Ishikawa (cell line): ENCODE data around the gene TLE1.

Experiments
- CEBPB ChIP-seq: IDR thresholded peaks from 2 replicates; pipeline ENCODE4 v1.6.1; 2012
- CREB1 ChIP-seq: IDR thresholded peaks from 2 replicates; pipeline ENCODE4 v1.6.1; 2012; ENCODE audit warnings: low read depth
- EGR1 ChIP-seq: IDR thresholded peaks from 2 replicates; pipeline ENCODE4 v1.6.1; 2012
- EP300 ChIP-seq: IDR thresholded peaks from 2 replicates; pipeline ENCODE4 v1.6.1; 2012; ENCODE audit warnings: borderline replicate concordance
- FOXM1 ChIP-seq: IDR thresholded peaks from 2 replicates; pipeline ENCODE4 v1.6.1; 2012; ENCODE audit warnings: low read depth, borderline replicate concordance
- NFIC ChIP-seq: IDR thresholded peaks from 2 replicates; pipeline ENCODE4 v1.6.1; 2012
- RAD21 ChIP-seq: IDR thresholded peaks from 2 replicates; pipeline ENCODE4 v1.6.1; 2012; ENCODE audit warnings: low read depth
- TAF1 ChIP-seq: IDR thresholded peaks from 2 replicates; pipeline ENCODE4 v1.6.1; 2012; ENCODE audit warnings: low read depth, mild to moderate bottlenecking
- TCF12 ChIP-seq: IDR thresholded peaks from 2 replicates; pipeline ENCODE4 v1.6.1; 2012; ENCODE audit warnings: low read depth
- TEAD4 ChIP-seq: IDR thresholded peaks from 2 replicates; pipeline ENCODE4 v1.6.1; 2012
- YY1 ChIP-seq: IDR thresholded peaks from 2 replicates; pipeline ENCODE4 v1.6.1; 2012; ENCODE audit warnings: low read depth
- ZBTB7A ChIP-seq: IDR thresholded peaks from 2 replicates; pipeline ENCODE4 v1.6.1; 2012; ENCODE audit warnings: low read depth
- TF ChIP-seq, protein P1 (sequence below): IDR thresholded peaks from 2 replicates; pipeline ENCODE4 v1.6.1; 2012; ENCODE audit warnings: low read depth, mild to moderate bottlenecking
- TF ChIP-seq, protein P2 (sequence below): IDR thresholded peaks from 2 replicates; pipeline ENCODE4 v1.6.1; 2012
- TF ChIP-seq, protein P3 (sequence below): IDR thresholded peaks from 2 replicates; pipeline ENCODE4 v1.6.1; 2012

Gene TLE1

DNA sequence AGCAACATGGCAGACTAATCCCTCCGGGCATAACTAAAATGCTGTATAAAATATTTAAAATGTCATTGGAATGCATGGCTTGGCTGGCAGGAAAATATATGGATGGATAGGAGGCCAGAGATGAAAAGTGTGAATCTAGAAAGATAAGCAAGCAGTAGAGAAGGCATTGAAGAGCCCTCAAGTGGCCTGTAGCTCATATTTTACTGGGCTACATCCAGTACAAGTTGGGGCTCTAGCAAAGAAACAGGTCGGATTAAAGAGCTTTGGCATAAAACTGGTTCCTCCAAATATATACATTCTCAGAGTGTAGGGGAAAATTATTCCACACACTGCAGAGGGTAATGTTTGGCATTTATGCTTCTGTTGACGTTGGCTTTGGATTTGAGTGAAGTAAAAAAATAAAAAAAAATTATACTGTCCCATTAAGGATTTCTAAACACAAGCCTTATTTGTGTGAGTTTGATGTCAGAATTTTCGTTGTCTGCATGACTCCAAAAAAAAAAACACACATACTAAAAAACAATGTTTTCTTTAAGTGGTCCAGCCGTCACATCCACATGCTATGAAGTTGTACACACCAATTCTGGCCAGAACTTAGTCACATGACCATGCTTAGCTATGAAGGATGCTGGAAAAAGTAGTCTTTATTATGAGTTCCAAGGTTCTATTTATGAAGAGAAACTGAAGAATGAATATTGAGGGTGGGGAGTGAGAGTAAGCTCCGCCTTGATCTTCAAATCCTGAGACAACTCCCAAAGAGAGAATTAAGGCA is 147.0 kb downstream of the TLE1 start:
- no peak for TF ChIP-seq CREB1
- TF ChIP-seq, protein P1, sequence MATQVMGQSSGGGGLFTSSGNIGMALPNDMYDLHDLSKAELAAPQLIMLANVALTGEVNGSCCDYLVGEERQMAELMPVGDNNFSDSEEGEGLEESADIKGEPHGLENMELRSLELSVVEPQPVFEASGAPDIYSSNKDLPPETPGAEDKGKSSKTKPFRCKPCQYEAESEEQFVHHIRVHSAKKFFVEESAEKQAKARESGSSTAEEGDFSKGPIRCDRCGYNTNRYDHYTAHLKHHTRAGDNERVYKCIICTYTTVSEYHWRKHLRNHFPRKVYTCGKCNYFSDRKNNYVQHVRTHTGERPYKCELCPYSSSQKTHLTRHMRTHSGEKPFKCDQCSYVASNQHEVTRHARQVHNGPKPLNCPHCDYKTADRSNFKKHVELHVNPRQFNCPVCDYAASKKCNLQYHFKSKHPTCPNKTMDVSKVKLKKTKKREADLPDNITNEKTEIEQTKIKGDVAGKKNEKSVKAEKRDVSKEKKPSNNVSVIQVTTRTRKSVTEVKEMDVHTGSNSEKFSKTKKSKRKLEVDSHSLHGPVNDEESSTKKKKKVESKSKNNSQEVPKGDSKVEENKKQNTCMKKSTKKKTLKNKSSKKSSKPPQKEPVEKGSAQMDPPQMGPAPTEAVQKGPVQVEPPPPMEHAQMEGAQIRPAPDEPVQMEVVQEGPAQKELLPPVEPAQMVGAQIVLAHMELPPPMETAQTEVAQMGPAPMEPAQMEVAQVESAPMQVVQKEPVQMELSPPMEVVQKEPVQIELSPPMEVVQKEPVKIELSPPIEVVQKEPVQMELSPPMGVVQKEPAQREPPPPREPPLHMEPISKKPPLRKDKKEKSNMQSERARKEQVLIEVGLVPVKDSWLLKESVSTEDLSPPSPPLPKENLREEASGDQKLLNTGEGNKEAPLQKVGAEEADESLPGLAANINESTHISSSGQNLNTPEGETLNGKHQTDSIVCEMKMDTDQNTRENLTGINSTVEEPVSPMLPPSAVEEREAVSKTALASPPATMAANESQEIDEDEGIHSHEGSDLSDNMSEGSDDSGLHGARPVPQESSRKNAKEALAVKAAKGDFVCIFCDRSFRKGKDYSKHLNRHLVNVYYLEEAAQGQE = no peak
- no peak for TF ChIP-seq EGR1

DNA sequence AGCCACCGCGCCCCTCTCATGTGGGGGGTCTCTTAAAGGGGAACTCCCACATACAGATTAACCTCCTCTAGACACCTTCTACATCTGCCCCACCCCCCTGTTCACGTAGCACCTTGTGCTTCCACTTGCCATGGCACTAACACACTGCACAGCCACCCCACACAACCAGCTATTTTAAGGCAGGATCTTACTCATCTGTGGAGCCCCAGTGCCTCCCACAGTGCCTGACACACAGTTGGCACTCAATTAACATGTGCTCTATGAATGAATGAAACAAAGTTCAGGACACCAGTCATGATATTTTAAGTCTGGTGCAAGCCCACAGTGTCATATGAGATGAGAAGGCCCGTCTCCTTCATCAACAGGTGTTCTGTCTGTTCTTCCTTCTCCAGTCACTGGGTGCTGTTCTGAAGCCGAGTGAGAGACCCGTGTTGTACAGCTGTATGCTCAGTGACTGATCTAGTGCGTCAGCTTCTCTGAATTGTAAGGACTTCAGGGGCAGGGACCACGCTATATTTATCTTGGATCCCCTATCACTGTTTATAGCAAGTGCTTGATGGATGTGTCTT is 149.1 kb downstream of the TLE1 start:
- TF ChIP-seq TCF12 (no peak), RAD21 (no peak), CEBPB (no peak), CREB1 (no peak)
- TF ChIP-seq, protein P2, sequence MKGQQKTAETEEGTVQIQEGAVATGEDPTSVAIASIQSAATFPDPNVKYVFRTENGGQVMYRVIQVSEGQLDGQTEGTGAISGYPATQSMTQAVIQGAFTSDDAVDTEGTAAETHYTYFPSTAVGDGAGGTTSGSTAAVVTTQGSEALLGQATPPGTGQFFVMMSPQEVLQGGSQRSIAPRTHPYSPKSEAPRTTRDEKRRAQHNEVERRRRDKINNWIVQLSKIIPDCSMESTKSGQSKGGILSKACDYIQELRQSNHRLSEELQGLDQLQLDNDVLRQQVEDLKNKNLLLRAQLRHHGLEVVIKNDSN = no peak
- TF ChIP-seq, protein P3, sequence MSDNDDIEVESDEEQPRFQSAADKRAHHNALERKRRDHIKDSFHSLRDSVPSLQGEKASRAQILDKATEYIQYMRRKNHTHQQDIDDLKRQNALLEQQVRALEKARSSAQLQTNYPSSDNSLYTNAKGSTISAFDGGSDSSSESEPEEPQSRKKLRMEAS = no peak

DNA sequence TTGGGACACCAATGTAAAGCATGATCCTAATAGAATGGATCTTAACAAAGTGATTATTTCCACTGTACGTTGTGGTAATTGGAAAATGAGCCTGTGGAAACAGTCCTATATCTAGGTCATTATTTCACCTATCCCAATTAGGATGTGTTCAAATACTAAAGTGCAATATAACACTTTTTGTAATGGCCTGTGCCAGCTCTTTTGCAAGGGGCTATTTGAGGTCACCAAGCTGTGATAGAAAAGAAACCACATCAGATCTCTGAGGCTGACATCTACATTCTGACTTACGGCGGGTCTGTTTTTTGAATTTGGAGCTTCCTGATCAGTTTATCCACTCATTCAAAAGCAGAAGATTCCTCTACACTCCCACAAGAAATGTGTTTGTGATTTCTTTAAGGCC is 150.0 kb downstream of the TLE1 start:
- TF ChIP-seq, protein P3 = no peak
- TF ChIP-seq EGR1 (no peak), NFIC (no peak), EP300 (no peak), TEAD4 (no peak), RAD21 (no peak), CEBPB (no peak), YY1 (no peak), ZBTB7A (no peak), TAF1 (no peak), CREB1 (no peak), TCF12 (no peak), FOXM1 (no peak)
- TF ChIP-seq, protein P1 = no peak
- TF ChIP-seq, protein P2 = no peak

DNA sequence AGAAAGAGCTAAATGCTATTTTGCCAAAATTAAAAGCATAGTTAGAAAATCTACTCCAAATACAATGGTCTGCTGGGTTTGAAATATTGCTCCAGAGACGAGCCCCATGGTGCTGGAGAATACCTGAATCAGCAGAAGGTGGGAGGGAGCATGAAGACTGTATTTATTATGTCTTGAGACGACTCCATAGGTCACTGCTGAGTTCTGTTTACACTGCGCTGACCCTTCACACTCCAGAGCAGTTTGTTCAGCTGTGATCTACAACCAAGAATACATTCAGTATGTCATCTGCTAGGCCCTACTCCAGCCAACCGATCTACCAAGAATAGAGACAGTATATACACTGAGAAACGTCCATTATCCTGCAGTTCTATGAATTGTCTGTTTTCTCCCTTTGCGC is 150.5 kb downstream of the TLE1 start:
- TF ChIP-seq EGR1 (no peak), CREB1 (no peak), EP300 (no peak), TAF1 (no peak), RAD21 (no peak)
- TF ChIP-seq, protein P3 = no peak
- TF ChIP-seq, protein P1 = no peak

DNA sequence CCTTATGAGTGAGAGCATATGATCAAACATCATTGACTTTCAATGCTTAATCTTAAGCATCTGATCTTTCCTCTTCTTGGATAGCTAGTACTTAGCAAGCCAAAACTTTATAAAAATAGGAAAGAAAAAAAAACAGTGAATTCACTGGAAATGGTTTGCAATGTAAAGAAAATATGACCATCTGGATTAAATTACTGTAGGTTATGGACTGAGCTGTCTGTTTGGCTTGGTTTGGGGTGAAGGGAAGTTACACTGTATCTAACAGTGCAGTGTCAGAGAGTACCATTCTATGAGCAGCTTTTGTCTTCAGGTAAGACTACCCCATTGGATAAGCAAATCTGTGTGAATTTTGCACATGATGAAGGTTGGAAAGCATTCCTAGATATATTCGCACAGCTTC is 151.4 kb downstream of the TLE1 start:
- no peak for TF ChIP-seq CEBPB
- no peak for TF ChIP-seq TCF12
- TF ChIP-seq, protein P2 = no peak
- TF ChIP-seq FOXM1 = no peak
- TF ChIP-seq YY1 = no peak
- no peak for TF ChIP-seq ZBTB7A
- no peak for TF ChIP-seq TAF1
- TF ChIP-seq EP300 = no peak
- no peak for TF ChIP-seq NFIC
- TF ChIP-seq, protein P1 = no peak
- no peak for TF ChIP-seq EGR1
- no peak for TF ChIP-seq RAD21
- TF ChIP-seq TEAD4 = no peak
- no peak for TF ChIP-seq CREB1
- TF ChIP-seq, protein P3 = no peak
